Sigmoid colon (tissue), 7 donors: ENCODE data around the gene TMEM69. TPM values are rescaled to one million over a fixed set of nuclear protein-coding genes. Genes with fewer than 3 reads are reported as not detected.
"Not testable (repeated sequence)": the region's sequence is repeated elsewhere in the genome, so short reads cannot be mapped to it uniquely, and the experiment has no call there.

ENCODE experiments used
- DNase-seq: peaks from one replicate; pipeline ENCODE4 v3.0.0-alpha.2; 2019
- H3K27ac ChIP-seq, 4 donors: fragments of 200-600 bp; sonication (generic); one replicate each; pipeline ENCODE4 v1.5.1; 2016 to 2019; ENCODE audit warnings: mild to moderate bottlenecking in 1 of 4
- H3K27me3 ChIP-seq, 3 donors: fragments of 200-600 bp; sonication (generic); one replicate each; pipeline ENCODE4 v1.5.1; 2019; ENCODE audit warnings: mild to moderate bottlenecking in 1 of 3
- H3K36me3 ChIP-seq, 4 donors: fragments of 200-600 bp; sonication (generic); one replicate each; pipeline ENCODE4 v1.5.1; 2016 to 2019
- H3K4me1 ChIP-seq, 4 donors: fragments of 200-600 bp; sonication (generic); one replicate each; pipeline ENCODE4 v1.5.1; 2017 to 2019
- H3K4me3 ChIP-seq, 4 donors: fragments of 200-600 bp; sonication (generic); one replicate each; pipeline ENCODE4 v1.5.1; 2017 to 2019; ENCODE audit warnings: mild to moderate bottlenecking in 2 of 4, moderate library complexity in 1 of 4
- H3K9me3 ChIP-seq, 4 donors: fragments of 200-600 bp in 3 of 4; sonication (generic) in 3 of 4; one replicate each; pipeline versions ENCODE4 v1.5.1 to v1.6.1; 2013 to 2019
- EP300 ChIP-seq, 4 donors: sonication (generic); formaldehyde crosslinking; IDR thresholded peaks; one replicate each; pipeline ENCODE4 v1.6.1; 2017; ENCODE audit warnings: antibody characterized with exemption in 4 of 4
- POLR2A ChIP-seq, 2 donors: fragments of 450-650 bp; IDR thresholded peaks; one replicate each; pipeline ENCODE4 v1.6.1; 2016; ENCODE audit warnings: antibody characterized with exemption in 2 of 2, mild to moderate bottlenecking in 2 of 2, moderate library complexity in 2 of 2
- POLR2AphosphoS5 ChIP-seq, 4 donors: sonication (generic); formaldehyde crosslinking; IDR thresholded peaks; one replicate each; pipeline ENCODE4 v1.6.1; 2017; ENCODE audit warnings: antibody characterized with exemption in 4 of 4
- WGBS, 2 donors: extraction: QIAGEN DNeasy Blood & Tissue Kit; methylation state at CpG; one replicate each; pipeline ENCODE4 v1.1.7; 2013; 5-methylcytosine and 5-hydroxymethylcytosine counted together
- intact Hi-C: fragments of 100-400 bp; cut with DNase I; formaldehyde crosslinking; loops from one replicate; pipeline ENCODE4 v1.15.1; 2023
- polyA plus RNA-seq, 3 donors: library from polyadenylated mRNA; stranded (reverse); fragments of 200-250 nt; gene quantifications; one replicate each; pipeline ENCODE4 v1.2.3, GENCODE V29; 2013
- total RNA-seq, 4 donors: library from RNA; depleted of rRNA; stranded (reverse); fragments of >200 nt; gene quantifications; one replicate each; pipeline ENCODE4 v1.1.0, GENCODE V29; 2016
- TF ChIP-seq, protein P1 (sequence below), 4 experiments: fragments of 450-650 bp in 3 of 4; fragments of 200-600 bp in 1 of 4; IDR thresholded peaks; one replicate each; pipeline ENCODE4 v1.5.1; 2016 to 2019; ENCODE audit warnings: antibody characterized with exemption in 4 of 4, mild to moderate bottlenecking in 3 of 4, moderate library complexity in 2 of 4
- donor health status: healthy with polysubstance abuse.
- donor health status: Bipolar disorder and iron deficiency.
- donor health status: healthy.

TMEM69 gene
- total and polyA plus RNA-seq, 7 donors: 12.7 to 31.0 (median 24.6) TPM

DNA sequence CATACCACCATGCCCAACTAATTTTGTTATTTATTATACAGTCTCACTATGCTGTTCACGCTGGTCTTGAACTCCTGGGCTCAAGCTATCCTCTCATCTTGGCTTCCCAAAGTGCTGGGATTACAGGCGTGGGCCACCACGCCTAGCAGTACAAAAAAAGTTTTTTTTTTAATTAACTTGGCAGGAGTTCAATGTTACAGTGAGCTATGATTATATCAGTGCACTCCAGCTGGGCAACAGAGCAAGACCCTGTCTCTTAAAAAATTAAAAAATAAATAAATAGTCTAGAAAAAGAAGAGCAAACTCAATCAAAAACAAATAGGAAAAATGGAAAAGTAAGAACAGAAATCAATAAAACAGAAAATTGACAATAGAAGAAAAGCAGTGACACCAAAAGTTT, 25.7 kb downstream of the TMEM69 start:
- no peaks in the 10 kb centered on the region for H3K4me1 ChIP-seq
- no peak for DNase-seq
- H3K9me3 ChIP-seq: no peaks in the 10 kb centered on the region
- TF ChIP-seq, protein P1, sequence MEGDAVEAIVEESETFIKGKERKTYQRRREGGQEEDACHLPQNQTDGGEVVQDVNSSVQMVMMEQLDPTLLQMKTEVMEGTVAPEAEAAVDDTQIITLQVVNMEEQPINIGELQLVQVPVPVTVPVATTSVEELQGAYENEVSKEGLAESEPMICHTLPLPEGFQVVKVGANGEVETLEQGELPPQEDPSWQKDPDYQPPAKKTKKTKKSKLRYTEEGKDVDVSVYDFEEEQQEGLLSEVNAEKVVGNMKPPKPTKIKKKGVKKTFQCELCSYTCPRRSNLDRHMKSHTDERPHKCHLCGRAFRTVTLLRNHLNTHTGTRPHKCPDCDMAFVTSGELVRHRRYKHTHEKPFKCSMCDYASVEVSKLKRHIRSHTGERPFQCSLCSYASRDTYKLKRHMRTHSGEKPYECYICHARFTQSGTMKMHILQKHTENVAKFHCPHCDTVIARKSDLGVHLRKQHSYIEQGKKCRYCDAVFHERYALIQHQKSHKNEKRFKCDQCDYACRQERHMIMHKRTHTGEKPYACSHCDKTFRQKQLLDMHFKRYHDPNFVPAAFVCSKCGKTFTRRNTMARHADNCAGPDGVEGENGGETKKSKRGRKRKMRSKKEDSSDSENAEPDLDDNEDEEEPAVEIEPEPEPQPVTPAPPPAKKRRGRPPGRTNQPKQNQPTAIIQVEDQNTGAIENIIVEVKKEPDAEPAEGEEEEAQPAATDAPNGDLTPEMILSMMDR (IDR thresholded peaks at IDR 0.05): no peak
- no peaks in the 10 kb centered on the region for H3K27me3 ChIP-seq
- peaks cover 0 to 49% (median 5%) of the 10 kb centered on the region in 4 donors for H3K36me3 ChIP-seq
- no peak overlapping the region for H3K27ac ChIP-seq
- intact Hi-C loops: no loop called here
- WGBS, 2 donors: 54 to 83% methylated on average over 3 of the region's 3 CpGs
- no peak overlapping the region for H3K4me3 ChIP-seq

DNA sequence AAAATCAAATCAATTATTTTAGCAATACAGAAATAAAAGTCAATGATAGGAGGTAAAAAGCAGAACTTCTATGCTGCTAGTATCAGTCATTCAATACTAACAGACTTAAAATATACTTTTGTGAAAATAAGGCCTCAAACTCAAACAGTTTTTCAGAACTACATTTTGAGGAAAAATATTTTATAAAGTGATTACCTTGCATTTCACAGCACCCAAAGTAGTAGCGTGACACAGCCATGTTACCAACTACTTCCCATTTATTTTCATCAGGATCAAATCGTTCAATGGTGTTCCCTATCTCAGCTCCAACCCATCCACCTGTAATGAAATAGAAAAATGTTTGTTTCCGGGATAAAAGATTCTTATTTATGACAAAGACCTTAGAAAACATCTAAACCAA, 28.7 kb downstream of the TMEM69 start:
- H3K27me3 ChIP-seq: no peaks in the 10 kb centered on the region
- WGBS, 2 donors: 89 to 97% methylated on average over 3 of the region's 3 CpGs
- H3K27ac ChIP-seq: no peak overlapping the region
- H3K4me1 ChIP-seq: peaks cover 0 to 4% (median 0%) of the 10 kb centered on the region in 4 donors
- no peak overlapping the region for H3K4me3 ChIP-seq
- intact Hi-C loops: no loop called here
- no peaks in the 10 kb centered on the region for H3K9me3 ChIP-seq
- H3K36me3 ChIP-seq: peaks cover 0 to 50% (median 2%) of the 10 kb centered on the region in 4 donors
- no peak for DNase-seq
- TF ChIP-seq POLR2A (IDR thresholded peaks at IDR 0.05) (no peak), POLR2AphosphoS5 (IDR thresholded peaks at IDR 0.05) (no peak), EP300 (IDR thresholded peaks at IDR 0.05) (no peak)
- TF ChIP-seq, protein P1 (IDR thresholded peaks at IDR 0.05): no peak

DNA sequence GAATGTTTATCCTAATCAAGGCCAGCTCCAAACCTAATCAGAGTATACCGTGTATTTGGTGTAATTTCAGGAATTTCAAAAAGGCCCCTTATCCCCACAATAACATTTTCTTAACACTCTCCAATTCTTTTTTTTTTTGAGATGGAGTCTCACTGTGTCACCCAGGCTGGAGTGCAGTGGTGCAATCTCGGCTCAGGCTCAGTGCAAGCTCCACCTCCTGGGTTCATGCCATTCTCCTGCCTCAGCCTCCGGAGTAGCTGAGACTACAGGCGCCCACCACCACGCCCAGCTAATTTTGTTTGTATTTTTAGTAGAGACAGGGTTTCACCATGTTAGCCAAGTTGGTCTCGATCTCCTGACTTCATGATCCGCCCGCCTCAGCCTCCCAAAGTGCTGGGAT, 29.4 kb downstream of the TMEM69 start:
- H3K27me3 ChIP-seq, H3K27ac ChIP-seq, intact Hi-C loops, H3K4me1 ChIP-seq, DNase-seq, H3K4me3 ChIP-seq, H3K9me3 ChIP-seq: not testable (repeated sequence)
- peaks cover 0 to 50% (median 2%) of the 10 kb centered on the region in 4 donors for H3K36me3 ChIP-seq
- 87 to 93% methylated on average over 8 of the region's 8 CpGs for WGBS, 2 donors

DNA sequence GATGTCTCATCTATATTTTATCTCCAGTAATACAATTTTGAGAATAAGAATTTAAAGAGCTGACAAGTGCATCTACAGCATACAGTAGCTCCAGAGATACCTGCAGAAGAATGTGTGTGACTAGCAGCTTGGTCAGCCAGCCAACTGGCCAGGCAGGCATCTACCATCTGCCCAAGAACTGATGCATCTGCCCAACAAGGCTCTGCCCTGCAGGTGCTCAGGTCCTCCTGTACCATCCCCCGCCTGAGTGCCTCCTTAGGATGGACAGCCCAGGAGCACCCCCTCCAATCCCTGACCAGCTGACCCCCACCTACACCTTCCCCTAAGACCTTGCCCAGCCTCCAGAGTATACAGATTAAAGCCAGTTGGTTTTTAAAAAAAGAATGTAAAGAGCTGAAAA, 30.3 kb downstream of the TMEM69 start:
- Histone ChIP-seq H3K9me3 (no peaks in the 10 kb centered on the region), H3K4me1 (peaks cover 0 to 4% (median 0%) of the 10 kb centered on the region in 4 donors), H3K27me3 (no peaks in the 10 kb centered on the region), H3K27ac (no peak overlapping the region), H3K4me3 (no peak overlapping the region), H3K36me3 (peaks cover 0 to 50% (median 2%) of the 10 kb centered on the region in 4 donors)
- TF ChIP-seq EP300 (IDR thresholded peaks at IDR 0.05): no peak
- no peak for TF ChIP-seq POLR2A (IDR thresholded peaks at IDR 0.05)
- TF ChIP-seq POLR2AphosphoS5 (IDR thresholded peaks at IDR 0.05): no peak
- TF ChIP-seq, protein P1 (IDR thresholded peaks at IDR 0.05): no peak
- DNase-seq: no peak
- intact Hi-C loops: no loop called here
- WGBS, 2 donors: 98 to 100% methylated on average over 1 of the region's 1 CpG

DNA sequence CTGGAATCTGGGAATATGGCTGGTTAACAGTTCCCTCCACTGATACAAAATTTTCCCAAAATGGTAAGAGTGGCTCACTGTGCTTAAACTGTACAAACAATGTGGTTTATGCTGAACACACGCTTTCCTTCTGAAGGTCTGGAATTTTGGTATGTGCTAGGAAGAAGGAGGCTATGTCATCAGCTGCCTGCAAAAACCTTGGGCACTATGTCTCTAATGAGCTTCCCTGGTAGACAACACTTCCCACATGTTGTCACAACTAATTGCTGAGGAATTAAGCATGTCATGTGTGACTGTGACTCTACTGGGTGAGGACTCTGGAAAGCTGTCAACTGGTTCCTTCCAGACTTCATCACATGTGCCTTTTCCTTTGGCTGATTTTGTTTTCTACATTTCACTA, 33.2 kb downstream of the TMEM69 start:
- no peak overlapping the region for H3K27ac ChIP-seq
- WGBS, 2 donors: 79 to 94% methylated on average over 1 of the region's 1 CpG
- H3K27me3 ChIP-seq: no peaks in the 10 kb centered on the region
- no peak overlapping the region for H3K4me3 ChIP-seq
- peaks cover 0 to 4% (median 0%) of the 10 kb centered on the region in 4 donors for H3K4me1 ChIP-seq
- no peak for DNase-seq
- H3K36me3 ChIP-seq: peaks cover 0 to 26% (median 2%) of the 10 kb centered on the region in 4 donors
- intact Hi-C loops: no loop called here
- H3K9me3 ChIP-seq: no peaks in the 10 kb centered on the region
- TF ChIP-seq POLR2AphosphoS5 (IDR thresholded peaks at IDR 0.05) (no peak), POLR2A (IDR thresholded peaks at IDR 0.05) (no peak)

DNA sequence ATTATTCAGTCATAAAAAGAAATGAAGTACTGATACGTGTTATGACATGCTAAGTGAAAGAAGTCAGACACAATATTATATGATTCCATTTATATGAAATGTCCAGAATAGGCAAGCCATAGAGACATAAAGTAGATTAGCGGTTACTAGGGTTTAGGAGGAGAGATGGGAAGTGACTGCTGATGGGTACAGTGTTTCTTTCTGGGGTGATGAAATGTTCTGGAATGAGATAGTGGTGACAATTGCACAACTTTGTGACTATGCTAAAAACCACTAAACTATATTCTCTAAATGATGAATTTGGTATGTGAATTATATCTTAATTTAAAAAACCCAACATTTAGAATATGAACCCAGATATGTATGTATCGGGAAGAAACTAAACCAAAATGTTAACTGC, 34.8 kb downstream of the TMEM69 start:
- Histone ChIP-seq H3K9me3 (no peaks in the 10 kb centered on the region), H3K27me3 (no peaks in the 10 kb centered on the region), H3K36me3 (peaks cover 0 to 33% (median 4%) of the 10 kb centered on the region in 4 donors), H3K27ac (no peak overlapping the region), H3K4me1 (peaks cover 0 to 4% (median 0%) of the 10 kb centered on the region in 4 donors), H3K4me3 (no peak overlapping the region)
- intact Hi-C loops: no loop called here
- WGBS, 2 donors: 92 to 98% methylated on average over 3 of the region's 3 CpGs
- TF ChIP-seq, protein P1 (IDR thresholded peaks at IDR 0.05): no peak
- TF ChIP-seq EP300 (IDR thresholded peaks at IDR 0.05) (no peak), POLR2AphosphoS5 (IDR thresholded peaks at IDR 0.05) (no peak), POLR2A (IDR thresholded peaks at IDR 0.05) (no peak)
- DNase-seq: no peak
